ENCODE results near the gene PNO1. TPM values are rescaled to one million over a fixed set of nuclear protein-coding genes. Genes with fewer than 3 reads are reported as not detected.
"Not testable (repeated sequence)": the region's sequence is repeated elsewhere in the genome, so short reads cannot be mapped to it uniquely, and the experiment has no call there.

The PNO1 gene
- total RNA-seq, 1 donor from 2014 or later: 11.5 TPM

GRCh38 chr2:68171146-68171545, 13.5 kb downstream of the PNO1 start:
- Mint-ChIP-seq H3K36me3 (ENCODE audit: low read depth) (peaks cover 8% of the 10 kb centered on the region), H3K27ac (ENCODE audit: unreplicated experiment) (no peak overlapping the region), H3K4me3 (ENCODE audit: unreplicated experiment) (no peak overlapping the region), H3K27me3 (ENCODE audit: low read depth) (no peaks in the 10 kb centered on the region), H3K4me1 (ENCODE audit: low read depth) (no peaks in the 10 kb centered on the region), H3K9me3 (ENCODE audit: low read depth) (no peaks in the 10 kb centered on the region)
- no peak for DNase-seq (ENCODE audit: low spot score)
- no peak for TF ChIP-seq CTCF (IDR thresholded peaks at IDR 0.05)

GRCh38 chr2:68171684-68172083, 14.0 kb downstream of the PNO1 start:
- no peaks in the 10 kb centered on the region for H3K27me3 Mint-ChIP-seq (ENCODE audit: low read depth)
- no peaks in the 10 kb centered on the region for H3K9me3 Mint-ChIP-seq (ENCODE audit: low read depth)
- TF ChIP-seq CTCF (IDR thresholded peaks at IDR 0.05): no peak
- no peaks in the 10 kb centered on the region for H3K4me1 Mint-ChIP-seq (ENCODE audit: low read depth)
- no peak overlapping the region for H3K4me3 Mint-ChIP-seq (ENCODE audit: unreplicated experiment)
- no peak overlapping the region for H3K27ac Mint-ChIP-seq (ENCODE audit: unreplicated experiment)
- DNase-seq (ENCODE audit: low spot score): no peak
- H3K36me3 Mint-ChIP-seq (ENCODE audit: low read depth): peaks cover 8% of the 10 kb centered on the region

- no peak for DNase-seq (ENCODE audit: low spot score)
- TF ChIP-seq CTCF (IDR thresholded peaks at IDR 0.05): no peak
- Mint-ChIP-seq H3K36me3 (ENCODE audit: low read depth) (peaks cover 8% of the 10 kb centered on the region), H3K27ac (ENCODE audit: unreplicated experiment) (no peak overlapping the region), H3K27me3 (ENCODE audit: low read depth) (no peaks in the 10 kb centered on the region), H3K4me3 (ENCODE audit: unreplicated experiment) (no peak overlapping the region), H3K9me3 (ENCODE audit: low read depth) (no peaks in the 10 kb centered on the region), H3K4me1 (ENCODE audit: low read depth) (no peaks in the 10 kb centered on the region)
Observed at GRCh38 chr2:68172521-68172920, 14.8 kb downstream of the PNO1 start.

GRCh38 chr2:68172990-68173700, 15.5 kb downstream of the PNO1 start:
- H3K4me3 Mint-ChIP-seq (ENCODE audit: unreplicated experiment): no peak overlapping the region
- no peaks in the 10 kb centered on the region for H3K4me1 Mint-ChIP-seq (ENCODE audit: low read depth)
- H3K27ac Mint-ChIP-seq (ENCODE audit: unreplicated experiment): peak overlapping the region; percentile 9
- H3K9me3 Mint-ChIP-seq (ENCODE audit: low read depth): no peaks in the 10 kb centered on the region
- no peaks in the 10 kb centered on the region for H3K27me3 Mint-ChIP-seq (ENCODE audit: low read depth)
- peaks cover 8% of the 10 kb centered on the region for H3K36me3 Mint-ChIP-seq (ENCODE audit: low read depth)
- TF ChIP-seq CTCF (IDR thresholded peaks at IDR 0.05): no peak
- no peak for DNase-seq (ENCODE audit: low spot score)

GRCh38 chr2:68175210-68175609, 17.5 kb downstream of the PNO1 start:
- H3K36me3 Mint-ChIP-seq (ENCODE audit: low read depth); DNase-seq (ENCODE audit: low spot score); H3K4me3 Mint-ChIP-seq (ENCODE audit: unreplicated experiment); H3K9me3 Mint-ChIP-seq (ENCODE audit: low read depth); H3K4me1 Mint-ChIP-seq (ENCODE audit: low read depth); H3K27me3 Mint-ChIP-seq (ENCODE audit: low read depth); H3K27ac Mint-ChIP-seq (ENCODE audit: unreplicated experiment): not testable (repeated sequence)

- no peak for TF ChIP-seq CTCF (IDR thresholded peaks at IDR 0.05)
- no peaks in the 10 kb centered on the region for H3K27me3 Mint-ChIP-seq (ENCODE audit: low read depth)
- H3K36me3 Mint-ChIP-seq (ENCODE audit: low read depth): peaks cover 11% of the 10 kb centered on the region
- H3K4me3 Mint-ChIP-seq (ENCODE audit: unreplicated experiment): no peak overlapping the region
- no peak for DNase-seq (ENCODE audit: low spot score)
- H3K27ac Mint-ChIP-seq (ENCODE audit: unreplicated experiment): no peak overlapping the region
- H3K4me1 Mint-ChIP-seq (ENCODE audit: low read depth): peaks cover 2% of the 10 kb centered on the region
- H3K9me3 Mint-ChIP-seq (ENCODE audit: low read depth): no peaks in the 10 kb centered on the region
Observed at GRCh38 chr2:68176657-68177056, 19.0 kb downstream of the PNO1 start.

All from chondrocyte (in vitro differentiated cells).